HepG2 (cell line): ENCODE results near the gene MSL3B.

ENCODE experiments used
- ATAC-seq: fragments of 200-7000 bp; cut with Tn5 transposase; 3 replicates; pipeline ENCODE4 v1.9.1; 2020; ENCODE audit warnings: mild to moderate bottlenecking, moderate library complexity
- BruUV-seq: library from RNA; stranded (reverse); fragments of 400-500 nt; replicated peaks from 2 replicates; lab custom pipeline; 2021; lab: Mats Ljungman, UMichigan
- CTCF ChIA-PET: fragments of 300-600 bp; formaldehyde crosslinking; extraction: SDS; loops from one replicate; lab custom pipeline; 2021; ENCODE audit warnings: low total read pairs, inconsistent platforms, low intra/inter-chr PET ratio; lab: Yijun Ruan, JAX
- POLR2A ChIA-PET: fragments of 350-600 bp; sonication (Branson Sonifier 250); formaldehyde crosslinking; loops from one replicate; lab custom pipeline; 2020; ENCODE audit warnings: antibody characterized with exemption, inconsistent platforms; lab: Yijun Ruan, JAX
- DNase-seq: peaks from one replicate; pipeline ENCODE4 v3.0.0-alpha.2; 2015; ENCODE audit warnings: low spot score
- FAIRE-seq: peaks from 3 replicates; lab custom pipeline; 2011; peaks lifted over from hg19 to GRCh38; lab: Jason Lieb, UNC
- H2AFZ ChIP-seq: one replicate; pipeline ENCODE4 v1.6.1; 2011; ENCODE audit warnings: low read length, inconsistent platforms
- H3K27ac ChIP-seq: fragments of 300-600 bp; 3 replicates; pipeline ENCODE4 v1.8.0; 2011; ENCODE audit warnings: mixed run types, mild to moderate bottlenecking, mixed read lengths, low read length, inconsistent platforms; ENCODE audit not compliant: insufficient read depth; ENCODE audit errors: extremely low read length
- H3K27me3 ChIP-seq, 2 experiments: fragments of 200-600 bp in 1 of 2; 2 replicates in 1 of 2; 3 replicates in 1 of 2; pipeline versions ENCODE4 v1.6.0 to v1.8.0; 2011; ENCODE audit warnings: low read length in 2 of 2, mild to moderate bottlenecking in 2 of 2, moderate library complexity in 2 of 2, inconsistent platforms in 1 of 2; ENCODE audit not compliant: insufficient read depth in 2 of 2, control insufficient read depth in 1 of 2
- H3K36me3 ChIP-seq, 2 experiments: fragments of 200-600 bp in 1 of 2; replicated peaks in 1 of 2; 2 replicates in 1 of 2; 3 replicates in 1 of 2; pipeline versions ENCODE4 v1.5.1 to v1.8.0; 2011; ENCODE audit warnings: low read length in 2 of 2, inconsistent platforms in 1 of 2; ENCODE audit not compliant: insufficient read depth in 2 of 2, control insufficient read depth in 1 of 2
- H3K4me1 ChIP-seq: 2 replicates; pipeline ENCODE4 v1.5.1; 2012; ENCODE audit warnings: low read length, inconsistent platforms; ENCODE audit not compliant: insufficient read depth
- H3K4me2 ChIP-seq: 2 replicates; pipeline ENCODE4 v1.6.0; 2011; ENCODE audit warnings: low read depth, low read length, inconsistent platforms
- H3K4me3 ChIP-seq, 3 experiments: fragments of 200-600 bp in 1 of 3; sonication (generic), shearing (Covaris generic) in 1 of 3; replicated peaks in 1 of 3; 2 replicates each; pipeline ENCODE4 v1.5.1; 2011 to 2016; ENCODE audit warnings: low read length in 3 of 3, inconsistent platforms in 2 of 3, low read depth in 2 of 3, mild to moderate bottlenecking in 2 of 3, control low read depth in 1 of 3, mixed read lengths in 1 of 3; ENCODE audit not compliant: insufficient read depth in 1 of 3
- H3K79me2 ChIP-seq: one replicate; pipeline ENCODE4 v1.6.1; 2011; ENCODE audit warnings: low read length, inconsistent platforms; ENCODE audit not compliant: insufficient read depth
- H3K9ac ChIP-seq: 2 replicates; pipeline ENCODE4 v1.6.0; 2011; ENCODE audit warnings: mild to moderate bottlenecking, low read depth, low read length, inconsistent platforms; ENCODE audit not compliant: insufficient read depth
- H3K9me3 ChIP-seq: 2 replicates; pipeline ENCODE4 v1.5.1; 2012; ENCODE audit warnings: mild to moderate bottlenecking, low read length
- H4K20me1 ChIP-seq: 2 replicates; pipeline ENCODE4 v1.6.0; 2011; ENCODE audit warnings: inconsistent platforms, mild to moderate bottlenecking, low read length, moderate library complexity; ENCODE audit not compliant: insufficient read depth
- CC2D1A ChIP-seq: sonication (generic); formaldehyde crosslinking; IDR thresholded peaks from 2 replicates; pipeline ENCODE4 v1.8.1; 2023; ENCODE audit warnings: mild to moderate bottlenecking, missing genetic modification reagents
- CENPX ChIP-seq: sonication (generic); formaldehyde crosslinking; IDR thresholded peaks from 2 replicates; pipeline ENCODE4 v1.9.0; 2021; ENCODE audit warnings: mild to moderate bottlenecking, missing genetic modification reagents, moderate library complexity
- ELF1 ChIP-seq: sonication (generic); formaldehyde crosslinking; IDR thresholded peaks from 2 replicates; pipeline ENCODE4 v1.4.0; 2020; ENCODE audit warnings: missing genetic modification reagents
- ELF4 ChIP-seq: sonication (generic); formaldehyde crosslinking; IDR thresholded peaks from 2 replicates; pipeline ENCODE4 v1.5.0; 2020; ENCODE audit warnings: missing genetic modification reagents, mild to moderate bottlenecking, moderate library complexity, borderline replicate concordance
- FOXJ3 ChIP-seq: sonication (generic); formaldehyde crosslinking; IDR thresholded peaks from 2 replicates; pipeline ENCODE4 v1.4.0; 2020; ENCODE audit warnings: missing genetic modification reagents, mild to moderate bottlenecking, borderline replicate concordance
- HDAC6 ChIP-seq: fragments of 200-600 bp; sonication (generic); IDR thresholded peaks from 2 replicates; pipeline ENCODE4 v1.7.0; 2017; ENCODE audit warnings: mild to moderate bottlenecking, antibody characterized with exemption, low read length, low read depth
- KDM4B ChIP-seq: sonication (generic); formaldehyde crosslinking; IDR thresholded peaks from 2 replicates; pipeline ENCODE4 v1.4.0; 2020; ENCODE audit warnings: missing genetic modification reagents
- MAF1 ChIP-seq: sonication (generic); formaldehyde crosslinking; IDR thresholded peaks from 2 replicates; pipeline ENCODE4 v1.5.0; 2020; ENCODE audit warnings: missing genetic modification reagents, borderline replicate concordance
- MED1 ChIP-seq: sonication (generic); formaldehyde crosslinking; IDR thresholded peaks from 2 replicates; pipeline ENCODE4 v1.4.0; 2020; ENCODE audit warnings: missing genetic modification reagents
- NAIF1 ChIP-seq: sonication (generic); formaldehyde crosslinking; IDR thresholded peaks from 2 replicates; pipeline ENCODE4 v1.5.0; 2020; ENCODE audit warnings: mild to moderate bottlenecking, missing genetic modification reagents, borderline replicate concordance
- ONECUT2 ChIP-seq: sonication (generic); formaldehyde crosslinking; IDR thresholded peaks from 2 replicates; pipeline ENCODE4 v1.4.0; 2020; ENCODE audit warnings: missing genetic modification reagents
- PRMT3 ChIP-seq: sonication (generic); formaldehyde crosslinking; IDR thresholded peaks from 2 replicates; pipeline ENCODE4 v1.8.1; 2022; ENCODE audit warnings: low read depth, mild to moderate bottlenecking, moderate library complexity, missing genetic modification reagents, borderline replicate concordance
- SIX1 ChIP-seq: sonication (generic); formaldehyde crosslinking; IDR thresholded peaks from 2 replicates; pipeline ENCODE4 v1.4.0; 2020; ENCODE audit warnings: missing genetic modification reagents, borderline replicate concordance
- SIX4 ChIP-seq: sonication (generic); formaldehyde crosslinking; IDR thresholded peaks from 2 replicates; pipeline ENCODE4 v1.4.0; 2020; ENCODE audit warnings: missing genetic modification reagents
- SRF ChIP-seq: IDR thresholded peaks from 2 replicates; pipeline ENCODE4 v1.6.1; 2011; ENCODE audit warnings: mild to moderate bottlenecking, low read depth, low read length, moderate library complexity
- ZIK1 ChIP-seq: sonication (generic); formaldehyde crosslinking; IDR thresholded peaks from 2 replicates; pipeline ENCODE4 v1.5.0; 2020; ENCODE audit warnings: mild to moderate bottlenecking, low read depth, missing genetic modification reagents, borderline replicate concordance
- ZNF484 ChIP-seq: sonication (generic); formaldehyde crosslinking; IDR thresholded peaks from 2 replicates; pipeline ENCODE4 v1.5.1; 2020; ENCODE audit warnings: mild to moderate bottlenecking, low read depth, missing genetic modification reagents, borderline replicate concordance
- ZNF556 ChIP-seq: sonication (generic); formaldehyde crosslinking; IDR thresholded peaks from 2 replicates; pipeline ENCODE4 v1.4.0; 2020; ENCODE audit warnings: mild to moderate bottlenecking, missing genetic modification reagents, borderline replicate concordance
- ZNF619 ChIP-seq: sonication (generic); formaldehyde crosslinking; IDR thresholded peaks from 2 replicates; pipeline ENCODE4 v1.4.0; 2020; ENCODE audit warnings: mild to moderate bottlenecking, missing genetic modification reagents
- ZNF629 ChIP-seq: sonication (generic); formaldehyde crosslinking; conservative IDR thresholded peaks from 2 replicates; pipeline ENCODE4 v1.5.0; 2020; ENCODE audit warnings: missing genetic modification reagents
- ZNF713 ChIP-seq: sonication (generic); formaldehyde crosslinking; IDR thresholded peaks from 2 replicates; pipeline ENCODE4 v1.4.0; 2020; ENCODE audit warnings: mild to moderate bottlenecking, missing genetic modification reagents
- ZNF75D ChIP-seq: sonication (generic); formaldehyde crosslinking; IDR thresholded peaks from 2 replicates; pipeline ENCODE4 v1.8.1; 2023; ENCODE audit warnings: missing genetic modification reagents, mild to moderate bottlenecking, borderline replicate concordance
- ZNF766 ChIP-seq: sonication (generic); formaldehyde crosslinking; IDR thresholded peaks from 2 replicates; pipeline ENCODE4 v1.5.0; 2020; ENCODE audit warnings: missing genetic modification reagents, borderline replicate concordance
- WGBS: methylation state at CpG from one replicate; pipeline ENCODE4 v1.1.6; 2017; ENCODE audit warnings: low lambda C conversion rate; 5-methylcytosine and 5-hydroxymethylcytosine counted together
- in situ Hi-C: cut with HindIII; loops from 2 replicates; pipeline ENCODE4 v1.10.0; 2017; ENCODE audit warnings: low pct_unique_long_range_greater_than_20kb; ENCODE audit not compliant: extremely low pct_ligation_motif_present
- intact Hi-C: fragments of 100-400 bp; cut with micrococcal nuclease; formaldehyde crosslinking; loops from one replicate; pipeline ENCODE4 v1.10.0; 2022; ENCODE audit not compliant: unreplicated experiment
- TF ChIP-seq, protein P1 (sequence below): sonication (generic); formaldehyde crosslinking; IDR thresholded peaks from 2 replicates; pipeline ENCODE4 v1.4.0; 2020; ENCODE audit warnings: missing genetic modification reagents

The MSL3B gene

DNA sequence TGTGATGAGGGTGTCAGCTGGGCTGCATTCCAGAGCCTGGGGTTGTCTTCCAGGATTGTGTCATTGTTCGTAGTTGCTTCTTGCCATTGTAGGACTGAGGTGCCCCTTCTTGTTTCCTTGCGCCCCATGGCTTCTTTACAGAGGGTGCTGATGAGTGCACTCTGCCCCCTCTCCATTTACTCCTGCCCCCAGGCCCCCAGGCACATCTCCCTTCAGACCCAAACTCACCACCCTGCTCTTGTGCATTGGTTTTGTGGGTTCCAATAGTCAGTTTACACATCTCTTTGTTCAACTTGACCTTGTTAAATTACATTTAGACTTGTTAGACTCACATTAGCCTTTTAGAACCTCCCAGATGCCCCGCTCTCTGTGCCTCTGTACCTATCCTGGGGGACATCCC lies 47.0 kb downstream of the MSL3B start (continued):
- no peak for TF ChIP-seq FOXJ3
- no peak for TF ChIP-seq PRMT3 (CRISPR knock-in tag)
- no peak for TF ChIP-seq SIX1 (CRISPR knock-in tag)
- TF ChIP-seq ZNF766 = no peak
- TF ChIP-seq SRF = no peak
- TF ChIP-seq KDM4B (CRISPR knock-in tag) = no peak
- no peak for TF ChIP-seq SIX4 (CRISPR knock-in tag)
- no peak for TF ChIP-seq ELF1
- no peak for TF ChIP-seq ZNF619
- no peak for TF ChIP-seq CENPX (CRISPR knock-in tag)
- no peak for TF ChIP-seq ELF4 (CRISPR knock-in tag)
- TF ChIP-seq NAIF1 (CRISPR knock-in tag) = no peak

DNA sequence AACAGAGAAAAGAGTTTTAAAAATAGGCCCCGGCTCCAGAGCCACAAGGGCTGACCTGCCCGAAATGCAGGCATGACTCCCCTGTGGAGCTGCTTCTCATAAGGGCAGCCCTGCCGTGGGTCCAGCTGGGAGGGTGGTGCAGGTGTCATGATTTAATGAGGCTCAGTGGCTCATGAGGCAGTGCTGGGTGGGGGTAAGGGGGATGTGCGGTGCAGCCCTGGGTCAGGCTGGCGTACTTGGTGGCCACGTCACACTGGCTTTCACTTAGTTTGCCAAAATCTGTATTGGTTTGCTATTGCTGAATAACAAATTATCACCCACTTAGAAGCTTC lies 47.4 kb downstream of the MSL3B start:
- BruUV-seq = no TSS peak
- WGBS = 79% methylated on average over 4 of the region's 6 CpGs
- DNase-seq (no peak), FAIRE-seq (no peak), ATAC-seq (no peak)
- Histone ChIP-seq H3K4me2 (no peak overlapping the region), H3K36me3 (no peaks in the 10 kb centered on the region), H3K4me1 (peaks cover 23% of the 10 kb centered on the region), H3K9ac (no peak overlapping the region), H4K20me1 (no peaks in the 10 kb centered on the region), H3K27me3 (peaks cover 8 to 34% of the 10 kb centered on the region in 2 experiments), H3K9me3 (no peaks in the 10 kb centered on the region), H3K79me2 (no peaks in the 10 kb centered on the region), H3K27ac (no peak overlapping the region), H2AFZ (no peak overlapping the region)
- CTCF ChIA-PET = no interaction called here
- in situ Hi-C loops = no loop called here
- TF ChIP-seq MED1 (CRISPR knock-in tag) (no peak), ONECUT2 (CRISPR knock-in tag) (no peak), ZNF484 (no peak), ZIK1 (CRISPR knock-in tag) (no peak), ZNF713 (CRISPR knock-in tag) (no peak), ZNF75D (no peak), ZNF629 (CRISPR knock-in tag) (no peak), HDAC6 (no peak), CC2D1A (no peak), ZNF556 (CRISPR knock-in tag) (no peak), MAF1 (no peak)
- TF ChIP-seq, protein P1, sequence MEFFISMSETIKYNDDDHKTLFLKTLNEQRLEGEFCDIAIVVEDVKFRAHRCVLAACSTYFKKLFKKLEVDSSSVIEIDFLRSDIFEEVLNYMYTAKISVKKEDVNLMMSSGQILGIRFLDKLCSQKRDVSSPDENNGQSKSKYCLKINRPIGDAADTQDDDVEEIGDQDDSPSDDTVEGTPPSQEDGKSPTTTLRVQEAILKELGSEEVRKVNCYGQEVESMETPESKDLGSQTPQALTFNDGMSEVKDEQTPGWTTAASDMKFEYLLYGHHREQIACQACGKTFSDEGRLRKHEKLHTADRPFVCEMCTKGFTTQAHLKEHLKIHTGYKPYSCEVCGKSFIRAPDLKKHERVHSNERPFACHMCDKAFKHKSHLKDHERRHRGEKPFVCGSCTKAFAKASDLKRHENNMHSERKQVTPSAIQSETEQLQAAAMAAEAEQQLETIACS (CRISPR knock-in tag) = no peak
- TF ChIP-seq, all 625 proteins: peak for 0
- POLR2A ChIA-PET = no interaction called here
- intact Hi-C loops = no loop called here
- H3K4me3 ChIP-seq = no peak overlapping the region
